Measurements from ENCODE around the gene OCA2.

The OCA2 gene

DNA sequence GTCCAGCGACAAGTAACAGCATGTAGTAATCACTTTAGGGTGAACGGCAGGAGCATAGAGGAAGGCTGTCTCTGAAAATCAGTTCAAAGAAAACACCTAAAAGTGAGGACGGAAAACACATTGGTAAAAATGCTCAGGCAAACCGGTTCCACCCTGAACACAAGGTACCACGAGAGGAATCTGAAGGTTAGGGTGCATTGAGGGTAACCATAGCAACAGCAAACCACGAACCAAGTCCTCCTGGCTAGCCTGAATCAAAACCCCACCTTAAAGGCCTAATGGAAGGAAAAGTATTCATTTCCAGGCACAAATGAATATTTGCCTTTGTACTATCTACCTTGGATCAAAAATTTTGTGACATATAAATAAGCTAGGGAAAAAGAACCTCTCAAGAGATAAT lies 315.0 kb downstream of the OCA2 start:
- H3K9ac ChIP-seq (ENCODE audit: low read length), result no peak overlapping the region
- H4K20me1 ChIP-seq (ENCODE audit: insufficient read depth, low read length), result no peaks in the 10 kb centered on the region
- H3K9me3 ChIP-seq (ENCODE audit: low read length), result no peaks in the 10 kb centered on the region
- H3K27me3 ChIP-seq (ENCODE audit: insufficient read depth, low read length), result no peaks in the 10 kb centered on the region
- no peaks in the 10 kb centered on the region for H3F3A ChIP-seq (ENCODE audit: insufficient read depth, low read length)
- H3K79me2 ChIP-seq (ENCODE audit: insufficient read depth, low read length), result no peaks in the 10 kb centered on the region
- TF ChIP-seq, protein P1, sequence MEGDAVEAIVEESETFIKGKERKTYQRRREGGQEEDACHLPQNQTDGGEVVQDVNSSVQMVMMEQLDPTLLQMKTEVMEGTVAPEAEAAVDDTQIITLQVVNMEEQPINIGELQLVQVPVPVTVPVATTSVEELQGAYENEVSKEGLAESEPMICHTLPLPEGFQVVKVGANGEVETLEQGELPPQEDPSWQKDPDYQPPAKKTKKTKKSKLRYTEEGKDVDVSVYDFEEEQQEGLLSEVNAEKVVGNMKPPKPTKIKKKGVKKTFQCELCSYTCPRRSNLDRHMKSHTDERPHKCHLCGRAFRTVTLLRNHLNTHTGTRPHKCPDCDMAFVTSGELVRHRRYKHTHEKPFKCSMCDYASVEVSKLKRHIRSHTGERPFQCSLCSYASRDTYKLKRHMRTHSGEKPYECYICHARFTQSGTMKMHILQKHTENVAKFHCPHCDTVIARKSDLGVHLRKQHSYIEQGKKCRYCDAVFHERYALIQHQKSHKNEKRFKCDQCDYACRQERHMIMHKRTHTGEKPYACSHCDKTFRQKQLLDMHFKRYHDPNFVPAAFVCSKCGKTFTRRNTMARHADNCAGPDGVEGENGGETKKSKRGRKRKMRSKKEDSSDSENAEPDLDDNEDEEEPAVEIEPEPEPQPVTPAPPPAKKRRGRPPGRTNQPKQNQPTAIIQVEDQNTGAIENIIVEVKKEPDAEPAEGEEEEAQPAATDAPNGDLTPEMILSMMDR (IDR thresholded peaks at IDR 0.05; ENCODE audit: low read length), result no peak
- TF ChIP-seq EZH2 (IDR thresholded peaks at IDR 0.05; ENCODE audit: borderline replicate concordance, low read length), result no peak
- no peaks in the 10 kb centered on the region for H3K9me2 ChIP-seq (ENCODE audit: low read depth, low read length)
- H2AFZ ChIP-seq (ENCODE audit: low read length), result no peak overlapping the region
- H3K4me3 ChIP-seq (ENCODE audit: low read depth, low read length, poor library complexity, severe bottlenecking), result no peak overlapping the region
- H3K4me2 ChIP-seq (ENCODE audit: low read length), result no peak overlapping the region
- no peaks in the 10 kb centered on the region for H3K4me1 ChIP-seq (ENCODE audit: insufficient read depth, low read length, severe bottlenecking)
- no peak overlapping the region for H3K27ac ChIP-seq (ENCODE audit: low read depth, low read length, poor library complexity, severe bottlenecking)
- no peaks in the 10 kb centered on the region for H3K36me3 ChIP-seq (ENCODE audit: insufficient read depth, low read length)

DNA sequence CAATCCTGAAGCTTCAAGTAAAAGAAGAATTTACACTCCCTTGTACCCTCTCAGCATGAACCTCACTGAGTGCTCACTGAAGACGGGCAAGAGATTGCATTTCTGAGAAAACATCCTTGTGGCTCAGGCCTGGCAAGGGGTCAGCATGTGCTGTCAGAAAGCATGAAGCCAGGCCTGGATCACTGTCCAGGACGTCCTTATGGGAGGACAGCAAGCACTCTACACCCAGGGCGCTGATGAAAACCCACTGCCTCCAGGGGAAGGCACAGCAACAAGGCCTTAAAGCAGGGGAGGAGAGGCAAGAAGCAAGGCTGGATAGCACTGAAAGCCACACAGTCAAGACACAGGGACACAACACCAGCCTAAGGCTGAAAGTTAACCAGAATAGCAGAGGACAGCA lies 315.4 kb downstream of the OCA2 start:
- H3K9ac ChIP-seq (ENCODE audit: low read length), result no peak overlapping the region
- no peaks in the 10 kb centered on the region for H3F3A ChIP-seq (ENCODE audit: insufficient read depth, low read length)
- no peak overlapping the region for H3K4me3 ChIP-seq (ENCODE audit: low read depth, low read length, poor library complexity, severe bottlenecking)
- no peaks in the 10 kb centered on the region for H3K27me3 ChIP-seq (ENCODE audit: insufficient read depth, low read length)
- no peaks in the 10 kb centered on the region for H4K20me1 ChIP-seq (ENCODE audit: insufficient read depth, low read length)
- no peaks in the 10 kb centered on the region for H3K36me3 ChIP-seq (ENCODE audit: insufficient read depth, low read length)
- H2AFZ ChIP-seq (ENCODE audit: low read length), result no peak overlapping the region
- no peaks in the 10 kb centered on the region for H3K4me1 ChIP-seq (ENCODE audit: insufficient read depth, low read length, severe bottlenecking)
- H3K9me2 ChIP-seq (ENCODE audit: low read depth, low read length), result no peaks in the 10 kb centered on the region
- no peaks in the 10 kb centered on the region for H3K79me2 ChIP-seq (ENCODE audit: insufficient read depth, low read length)
- no peak overlapping the region for H3K4me2 ChIP-seq (ENCODE audit: low read length)
- H3K27ac ChIP-seq (ENCODE audit: low read depth, low read length, poor library complexity, severe bottlenecking), result no peak overlapping the region
- no peaks in the 10 kb centered on the region for H3K9me3 ChIP-seq (ENCODE audit: low read length)
- TF ChIP-seq, protein P1 (IDR thresholded peaks at IDR 0.05; ENCODE audit: low read length), result no peak
- no peak for TF ChIP-seq EZH2 (IDR thresholded peaks at IDR 0.05; ENCODE audit: borderline replicate concordance, low read length)

DNA sequence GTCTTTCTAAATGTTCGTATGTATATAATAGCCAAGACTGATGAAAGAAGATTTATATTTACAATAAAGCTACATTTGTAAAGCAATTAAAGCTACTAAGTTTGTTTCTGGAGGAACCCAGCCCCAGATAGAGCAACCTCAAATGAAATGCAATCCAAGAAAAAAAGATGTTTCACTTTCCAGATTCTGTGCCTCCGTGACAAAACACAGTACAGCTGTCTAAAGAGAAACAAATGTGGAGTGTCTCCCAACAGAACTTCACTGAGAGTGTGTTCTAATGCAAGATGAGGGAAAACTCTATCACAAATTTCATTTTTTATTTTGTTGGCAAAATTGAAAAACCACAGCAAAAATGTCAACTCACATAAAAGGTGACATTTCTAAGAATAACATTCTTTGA lies 317.0 kb downstream of the OCA2 start:
- Histone ChIP-seq H3K27me3 (ENCODE audit: insufficient read depth, low read length) (no peaks in the 10 kb centered on the region), H3K9me3 (ENCODE audit: low read length) (no peaks in the 10 kb centered on the region), H3K9ac (ENCODE audit: low read length) (no peak overlapping the region), H3K4me1 (ENCODE audit: insufficient read depth, low read length, severe bottlenecking) (no peaks in the 10 kb centered on the region), H3K36me3 (ENCODE audit: insufficient read depth, low read length) (no peaks in the 10 kb centered on the region), H3F3A (ENCODE audit: insufficient read depth, low read length) (no peaks in the 10 kb centered on the region), H3K27ac (ENCODE audit: low read depth, low read length, poor library complexity, severe bottlenecking) (no peak overlapping the region), H3K4me3 (ENCODE audit: low read depth, low read length, poor library complexity, severe bottlenecking) (no peak overlapping the region), H2AFZ (ENCODE audit: low read length) (no peak overlapping the region), H3K4me2 (ENCODE audit: low read length) (no peak overlapping the region), H4K20me1 (ENCODE audit: insufficient read depth, low read length) (no peaks in the 10 kb centered on the region), H3K9me2 (ENCODE audit: low read depth, low read length) (no peaks in the 10 kb centered on the region), H3K79me2 (ENCODE audit: insufficient read depth, low read length) (no peaks in the 10 kb centered on the region)
- TF ChIP-seq, protein P1 (IDR thresholded peaks at IDR 0.05; ENCODE audit: low read length), result no peak
- TF ChIP-seq EZH2 (IDR thresholded peaks at IDR 0.05; ENCODE audit: borderline replicate concordance, low read length), result no peak
